Memory B cell (primary cell): ENCODE results near the gene GDI1.

Experiments used
- ATAC-seq: fragments of 150-1000 bp; cut with Tn5 transposase; 2 replicates; pipeline ENCODE4 v1.10.0; 2021; ENCODE audit warnings: low read depth, mild to moderate bottlenecking, moderate library complexity
- DNase-seq, 2 donors: peaks; one replicate each; pipeline ENCODE4 v3.0.0; 2022; ENCODE audit warnings: low spot score in 2 of 2
- H3K27ac Mint-ChIP-seq: one replicate; pipeline ENCODE4 v1.8.0; 2022; ENCODE audit warnings: mild to moderate bottlenecking, moderate library complexity, mixed read lengths
- H3K27me3 Mint-ChIP-seq: one replicate; pipeline ENCODE4 v1.8.0; 2022; ENCODE audit warnings: mixed read lengths
- H3K36me3 Mint-ChIP-seq: one replicate; pipeline ENCODE4 v1.8.0; 2022; ENCODE audit warnings: mild to moderate bottlenecking, mixed read lengths
- H3K4me1 Mint-ChIP-seq: one replicate; pipeline ENCODE4 v1.8.0; 2022; ENCODE audit warnings: mixed read lengths
- H3K4me3 Mint-ChIP-seq: one replicate; pipeline ENCODE4 v1.8.0; 2022; ENCODE audit warnings: mild to moderate bottlenecking, moderate library complexity, mixed read lengths
- H3K9me3 Mint-ChIP-seq: one replicate; pipeline ENCODE4 v1.8.0; 2022; ENCODE audit warnings: mixed read lengths

The GDI1 gene

DNA sequence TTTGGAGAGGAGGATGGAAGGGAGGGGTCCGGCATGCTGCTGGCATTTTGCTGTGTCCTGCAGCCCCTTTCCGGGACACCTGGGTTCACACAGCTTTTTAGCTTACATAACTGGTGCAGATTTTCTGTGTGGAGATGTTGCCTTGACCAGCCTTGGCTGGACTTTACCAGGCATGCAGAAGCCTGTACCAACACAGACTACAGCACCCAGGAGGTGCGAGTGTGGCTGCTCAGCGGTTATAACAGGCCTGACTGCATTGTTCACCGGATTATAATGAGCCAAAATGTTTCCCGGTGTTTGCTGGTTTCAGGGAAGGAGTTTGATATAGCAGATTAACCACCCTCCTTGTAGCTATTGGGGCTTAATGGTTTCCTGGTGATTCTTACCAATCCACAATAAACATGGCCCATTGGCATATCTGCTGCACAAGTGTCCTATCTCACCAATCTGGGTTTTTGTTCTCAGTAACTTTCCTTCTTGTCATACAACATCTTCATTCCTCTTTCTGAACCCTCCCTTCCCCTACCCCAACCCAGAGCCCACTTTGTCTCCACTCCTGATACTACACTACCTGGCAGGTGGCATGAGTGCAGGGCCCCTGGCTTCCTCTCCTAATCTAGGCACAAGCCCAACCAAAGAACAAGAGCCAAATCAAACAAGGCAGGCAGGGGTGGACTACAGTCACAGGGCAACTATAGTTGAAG, 34.9 kb upstream of the GDI1 start:
- Mint-ChIP-seq H3K9me3 (no peaks in the 10 kb centered on the region), H3K4me1 (peaks cover 10% of the 10 kb centered on the region), H3K27ac (no peak overlapping the region), H3K4me3 (no peak overlapping the region), H3K36me3 (peaks cover 11% of the 10 kb centered on the region), H3K27me3 (no peaks in the 10 kb centered on the region)
- no peak for ATAC-seq
- DNase-seq = no peak

DNA sequence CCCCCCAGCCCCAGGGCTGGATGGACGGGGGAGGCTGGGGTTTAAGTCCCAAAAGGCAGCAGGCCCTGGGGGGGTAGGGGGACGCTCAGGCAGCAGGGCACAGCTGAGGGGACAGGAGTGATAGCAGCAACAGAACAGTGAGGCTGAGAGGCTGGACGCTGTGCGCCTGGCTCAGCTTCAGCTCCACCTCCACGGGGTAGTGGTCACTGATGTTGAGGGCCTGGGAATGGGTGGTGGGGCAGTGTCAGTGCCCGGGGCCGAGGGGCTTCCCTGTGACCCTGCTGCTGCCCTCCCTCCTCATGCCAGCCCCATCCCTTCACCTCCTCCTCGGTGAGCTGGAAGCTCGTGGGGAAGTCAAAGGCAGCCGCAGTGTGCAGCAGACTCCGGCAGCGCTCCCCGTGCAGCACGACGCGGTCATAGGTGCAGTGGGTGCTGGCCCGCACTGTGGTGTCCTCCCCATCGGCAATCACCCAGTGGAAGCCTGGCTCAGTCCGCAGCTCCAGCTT, 34.3 kb upstream of the GDI1 start:
- Mint-ChIP-seq H3K36me3 (peaks cover 11% of the 10 kb centered on the region), H3K4me1 (peaks cover 10% of the 10 kb centered on the region), H3K27ac (no peak overlapping the region), H3K27me3 (no peaks in the 10 kb centered on the region), H3K4me3 (no peak overlapping the region), H3K9me3 (no peaks in the 10 kb centered on the region)
- DNase-seq (no peak), ATAC-seq (no peak)

DNA sequence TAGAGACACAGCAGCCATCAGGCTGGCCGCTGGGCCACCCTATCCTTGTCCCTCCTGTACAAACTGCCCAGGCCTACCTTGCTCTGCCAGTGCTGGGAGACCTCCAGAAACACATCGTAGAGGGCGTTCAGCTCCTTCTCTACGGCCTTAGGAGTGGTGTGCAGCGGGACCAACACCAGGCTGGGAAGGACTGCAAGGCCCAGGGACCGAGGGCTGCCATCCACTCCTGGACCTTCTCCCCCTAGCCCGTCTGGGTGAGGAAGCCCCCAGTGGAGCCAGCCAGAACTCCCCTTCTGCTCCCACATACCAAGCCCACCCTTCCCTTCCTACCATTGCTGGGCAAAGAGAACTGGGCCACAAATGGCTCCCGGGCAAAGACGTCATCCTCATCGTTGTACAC, 33.8 kb upstream of the GDI1 start:
- H3K36me3 Mint-ChIP-seq = peaks cover 11% of the 10 kb centered on the region
- no peak overlapping the region for H3K27ac Mint-ChIP-seq
- peaks cover 10% of the 10 kb centered on the region for H3K4me1 Mint-ChIP-seq
- ATAC-seq = no peak
- no peaks in the 10 kb centered on the region for H3K27me3 Mint-ChIP-seq
- H3K4me3 Mint-ChIP-seq = no peak overlapping the region
- H3K9me3 Mint-ChIP-seq = no peaks in the 10 kb centered on the region
- no peak for DNase-seq

DNA sequence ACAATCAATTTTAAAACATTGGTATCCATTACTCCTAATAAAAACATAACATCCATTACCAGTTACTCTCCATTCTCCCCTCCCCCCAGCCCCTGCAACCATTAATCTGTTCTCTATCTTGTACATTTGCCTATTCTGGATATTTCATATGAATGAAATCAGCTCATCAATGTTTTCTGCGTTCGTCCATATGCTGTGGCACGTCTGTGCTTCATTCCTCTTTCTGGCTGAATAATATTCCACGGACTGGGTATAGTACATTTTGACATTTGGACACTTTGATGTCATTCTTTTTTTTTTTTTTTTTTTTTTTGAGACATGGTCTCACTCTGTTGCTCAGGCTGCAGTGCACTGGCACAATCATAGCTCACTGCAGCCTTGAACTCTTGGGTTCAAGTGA, 33.1 kb upstream of the GDI1 start:
- H3K36me3 Mint-ChIP-seq = peaks cover 8% of the 10 kb centered on the region
- ATAC-seq (no peak), DNase-seq (no peak)
- peaks cover 11% of the 10 kb centered on the region for H3K4me1 Mint-ChIP-seq
- H3K27ac Mint-ChIP-seq = no peak overlapping the region
- H3K4me3 Mint-ChIP-seq = no peak overlapping the region
- no peaks in the 10 kb centered on the region for H3K9me3 Mint-ChIP-seq
- no peaks in the 10 kb centered on the region for H3K27me3 Mint-ChIP-seq

DNA sequence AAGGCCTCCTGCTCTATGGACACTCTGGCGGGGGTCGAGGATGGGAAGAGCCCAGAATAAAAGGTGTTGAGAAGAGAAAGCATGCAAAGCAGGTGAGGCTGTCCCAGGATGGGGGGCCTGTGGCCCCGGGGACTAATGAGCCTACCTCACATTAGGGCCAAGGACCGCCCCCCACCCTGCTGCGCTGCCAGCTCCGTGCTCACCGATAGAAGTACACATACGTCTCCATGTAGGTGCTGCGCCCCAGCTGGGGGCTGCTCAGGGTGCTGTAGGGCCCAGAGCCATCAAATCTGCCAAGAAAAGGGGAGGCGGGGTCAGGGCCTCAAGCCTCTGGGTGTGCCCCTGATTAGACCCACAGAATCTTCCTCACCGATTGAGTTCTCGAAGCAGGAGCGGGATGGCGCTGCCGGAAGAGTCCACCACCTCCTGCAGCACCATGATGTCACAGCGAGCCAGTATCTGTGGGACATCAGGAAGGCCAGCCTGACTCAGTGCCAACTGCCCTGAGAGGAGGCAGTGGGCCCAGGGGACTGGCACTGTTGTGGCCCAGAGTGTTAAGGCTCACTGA, 32.2 kb upstream of the GDI1 start:
- ATAC-seq (no peak), DNase-seq (no peak)
- Mint-ChIP-seq H3K4me1 (peaks cover 9% of the 10 kb centered on the region), H3K27ac (no peak overlapping the region), H3K36me3 (peaks cover 4% of the 10 kb centered on the region), H3K27me3 (no peaks in the 10 kb centered on the region), H3K9me3 (no peaks in the 10 kb centered on the region), H3K4me3 (no peak overlapping the region)

DNA sequence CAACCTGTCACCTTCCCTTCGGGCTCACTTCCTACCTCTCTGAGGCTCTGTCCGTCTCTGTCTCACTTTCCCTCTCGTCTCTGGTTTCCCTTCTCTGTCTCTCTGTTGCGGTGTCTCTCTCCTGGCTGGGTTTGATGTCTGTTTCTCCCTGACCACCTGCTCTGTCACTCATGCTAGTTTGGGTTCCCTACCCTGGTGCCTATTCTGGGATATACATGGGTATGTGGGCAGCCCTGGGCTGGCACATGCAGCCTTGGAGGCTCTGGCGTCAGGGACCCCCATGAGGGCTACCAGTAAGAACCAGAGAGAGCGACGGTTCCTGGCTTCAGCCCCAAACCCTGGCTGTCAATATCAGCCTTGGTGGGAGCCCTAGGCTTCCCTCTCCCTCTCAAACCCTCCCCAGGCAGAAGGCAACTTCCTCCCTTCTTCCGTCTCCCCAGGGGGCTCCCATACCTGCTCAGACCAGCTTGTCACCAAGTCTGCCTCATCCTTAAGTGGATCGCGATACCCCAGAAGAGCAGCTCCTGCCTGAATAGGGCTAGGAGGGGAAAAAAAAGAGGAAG, 28.2 kb upstream of the GDI1 start:
- H3K4me1 Mint-ChIP-seq = peaks cover 12% of the 10 kb centered on the region
- peaks cover 4% of the 10 kb centered on the region for H3K36me3 Mint-ChIP-seq
- no peaks in the 10 kb centered on the region for H3K9me3 Mint-ChIP-seq
- no peak for DNase-seq
- H3K27ac Mint-ChIP-seq = peak overlapping the region; percentile 52
- H3K4me3 Mint-ChIP-seq = peak overlapping the region; percentile 78
- H3K27me3 Mint-ChIP-seq = no peaks in the 10 kb centered on the region
- ATAC-seq = no peak

DNA sequence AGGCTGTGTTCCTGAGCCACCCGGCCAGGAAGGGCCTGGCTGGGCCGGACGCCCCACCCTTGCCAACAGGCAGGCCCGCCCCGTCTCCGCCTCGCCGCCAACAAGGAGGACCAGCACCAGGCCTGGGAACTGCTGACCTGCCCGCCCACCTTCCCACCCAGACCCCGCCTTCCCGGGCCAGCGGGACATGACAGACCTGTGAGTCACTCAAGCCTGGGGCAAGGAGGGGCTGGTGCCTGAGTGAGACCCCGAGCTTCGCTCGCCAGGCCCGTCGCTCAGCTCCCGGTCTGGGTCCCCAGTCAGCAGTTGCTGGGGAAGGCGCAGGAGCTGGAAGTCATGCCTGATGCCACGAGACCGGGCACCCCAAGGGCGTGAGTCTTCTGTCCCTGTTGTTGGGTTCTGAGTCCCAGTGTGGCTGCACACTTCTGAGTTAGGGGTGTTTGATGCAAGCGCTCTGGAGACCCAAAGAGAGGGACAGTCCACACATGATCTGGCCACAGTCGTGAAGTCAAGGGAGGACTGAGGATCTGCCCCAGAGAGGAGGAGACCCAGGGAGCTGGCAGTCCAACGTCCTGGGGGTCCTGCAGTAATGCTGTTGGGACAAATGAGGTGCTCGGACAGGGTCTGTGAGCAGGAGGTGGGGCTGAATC, 27.6 kb upstream of the GDI1 start, which contains the start of gene DNASE1L1:
Gene DNASE1L1, minus strand, starts transcription at position 33 of the 650 bp plus-strand sequence. CDS start 3,686 bp downstream, outside the sequence.
- H3K4me1 Mint-ChIP-seq = peaks cover 12% of the 10 kb centered on the region
- no peak for DNase-seq
- no peaks in the 10 kb centered on the region for H3K27me3 Mint-ChIP-seq

DNA sequence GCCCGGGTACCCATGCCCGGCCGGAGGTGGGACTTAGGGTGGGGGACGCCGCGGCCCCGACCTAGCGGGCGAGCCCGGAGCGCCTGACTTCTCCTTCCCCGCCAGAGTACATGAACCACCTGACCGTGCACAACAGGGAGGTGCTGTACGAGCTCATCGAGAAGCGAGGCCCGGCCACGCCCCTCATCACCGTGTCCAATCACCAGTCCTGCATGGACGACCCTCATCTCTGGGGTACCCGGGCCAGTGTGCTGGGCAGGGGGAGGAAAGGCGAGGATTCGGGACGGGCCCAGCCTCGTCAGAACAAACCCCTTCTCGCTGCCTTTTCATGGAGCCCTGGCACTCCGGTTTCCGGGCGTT, 25.0 kb upstream of the GDI1 start:
- H3K27me3 Mint-ChIP-seq = no peaks in the 10 kb centered on the region
- ATAC-seq (peak; percentile 61), DNase-seq (peak in 1 of 2 donors; percentile 34)

More for the DNA sequence above, 27.6 kb upstream of the GDI1 start, which contains the start of gene DNASE1L1:
- no peaks in the 10 kb centered on the region for H3K9me3 Mint-ChIP-seq
- peak within 1 kb of the TSS; percentile 52 for H3K27ac Mint-ChIP-seq
- H3K36me3 Mint-ChIP-seq = peaks cover 4% of the 10 kb centered on the region
- ATAC-seq = no peak
- peak within 1 kb of the TSS; percentile 78 for H3K4me3 Mint-ChIP-seq

DNA sequence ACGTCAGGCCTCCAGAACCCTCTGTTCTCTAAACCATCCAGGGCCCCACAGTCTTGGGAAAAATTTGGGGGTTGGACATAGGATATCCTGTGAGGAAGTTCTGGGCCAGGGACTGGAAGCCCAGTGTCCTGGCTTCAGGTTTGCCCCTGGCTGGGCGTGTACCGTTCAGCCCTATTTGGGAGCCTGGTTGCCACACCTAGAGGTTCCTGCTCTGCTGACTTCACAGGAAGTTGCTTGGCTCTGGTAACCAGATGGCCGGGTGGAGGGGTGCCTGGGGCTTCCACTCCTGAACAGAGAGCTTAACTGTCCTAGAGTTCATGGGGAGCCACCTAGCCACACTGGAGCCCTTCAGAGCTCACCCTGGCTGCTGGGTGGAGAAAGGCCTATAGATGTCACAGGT, 24.5 kb upstream of the GDI1 start:
- peak overlapping the region; percentile 73 for H3K27ac Mint-ChIP-seq
- ATAC-seq = peak; percentile 68
- peaks cover 6% of the 10 kb centered on the region for H3K36me3 Mint-ChIP-seq
- peaks cover 17% of the 10 kb centered on the region for H3K4me1 Mint-ChIP-seq
- DNase-seq = no peak
- no peaks in the 10 kb centered on the region for H3K9me3 Mint-ChIP-seq
- no peaks in the 10 kb centered on the region for H3K27me3 Mint-ChIP-seq
- H3K4me3 Mint-ChIP-seq = peak overlapping the region; percentile 81

More for the DNA sequence above, 25.0 kb upstream of the GDI1 start:
- H3K4me1 Mint-ChIP-seq = peaks cover 17% of the 10 kb centered on the region
- peak overlapping the region; percentile 81 for H3K4me3 Mint-ChIP-seq
- H3K9me3 Mint-ChIP-seq = no peaks in the 10 kb centered on the region
- no peak overlapping the region for H3K27ac Mint-ChIP-seq
- peaks cover 6% of the 10 kb centered on the region for H3K36me3 Mint-ChIP-seq

DNA sequence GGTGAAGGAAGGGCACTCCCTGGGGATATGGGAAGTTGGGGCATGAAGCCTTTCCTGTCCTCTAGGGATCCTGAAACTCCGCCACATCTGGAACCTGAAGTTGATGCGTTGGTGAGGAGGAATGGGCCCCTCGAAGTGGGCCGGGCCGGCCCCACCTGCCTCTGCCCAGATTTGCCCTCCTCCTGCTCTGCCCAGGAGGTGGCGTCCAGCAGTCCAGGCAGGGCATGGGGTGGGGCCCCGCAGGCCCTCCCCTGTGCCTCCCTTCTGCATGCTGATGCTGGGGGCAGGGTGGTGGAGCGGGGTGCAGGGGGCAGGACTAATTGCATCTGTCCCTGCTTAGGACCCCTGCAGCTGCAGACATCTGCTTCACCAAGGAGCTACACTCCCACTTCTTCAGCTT, 23.8 kb upstream of the GDI1 start:
- H3K4me3 Mint-ChIP-seq = no peak overlapping the region

DNA sequence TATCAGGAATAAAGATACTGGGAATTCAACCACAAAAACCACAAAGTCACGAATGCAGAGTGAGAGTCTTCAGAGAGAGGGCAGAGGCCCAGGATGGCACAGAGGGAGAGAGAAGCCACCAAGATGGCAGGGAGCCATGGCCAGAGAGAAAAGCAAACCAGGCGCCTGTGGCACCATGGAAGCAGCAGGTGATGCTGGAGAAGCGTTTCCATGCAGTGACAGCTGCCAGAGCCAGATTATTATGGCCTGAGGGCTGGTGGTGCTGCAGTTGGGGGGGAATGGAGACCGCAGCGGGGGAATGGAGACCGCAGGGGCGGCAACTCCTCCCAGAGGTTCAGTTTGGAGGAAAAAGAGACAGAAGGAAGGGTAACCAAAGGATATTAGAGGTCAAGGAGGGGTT, 19.8 kb upstream of the GDI1 start:
- Mint-ChIP-seq H3K36me3 (peaks cover 6% of the 10 kb centered on the region), H3K4me1 (peaks cover 14% of the 10 kb centered on the region), H3K27me3 (no peaks in the 10 kb centered on the region), H3K27ac (no peak overlapping the region), H3K9me3 (no peaks in the 10 kb centered on the region), H3K4me3 (no peak overlapping the region)
- DNase-seq (no peak), ATAC-seq (no peak)

More for the DNA sequence above, 23.8 kb upstream of the GDI1 start:
- Mint-ChIP-seq H3K36me3 (peaks cover 6% of the 10 kb centered on the region), H3K4me1 (peaks cover 17% of the 10 kb centered on the region), H3K27me3 (no peaks in the 10 kb centered on the region), H3K27ac (no peak overlapping the region), H3K9me3 (no peaks in the 10 kb centered on the region)
- DNase-seq (no peak), ATAC-seq (no peak)

DNA sequence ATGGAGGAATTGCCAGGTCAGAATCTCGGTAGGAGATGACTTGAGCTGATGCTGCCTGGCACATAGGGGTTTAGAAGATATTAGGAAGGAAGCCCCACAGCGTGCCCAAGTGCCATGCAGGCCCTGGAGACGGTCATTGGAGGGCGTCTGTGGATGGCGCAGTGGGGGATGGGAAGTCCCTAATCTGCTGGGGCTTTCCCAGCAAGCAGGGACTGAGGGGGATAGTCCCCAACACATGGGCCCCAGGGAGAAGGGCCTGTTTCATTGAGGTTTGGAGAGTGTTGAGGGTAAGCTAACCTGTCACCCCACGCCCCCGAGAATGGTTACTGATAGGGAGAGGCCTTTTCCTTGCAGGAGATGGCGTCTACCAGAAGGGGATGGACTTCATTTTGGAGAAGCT, 17.8 kb upstream of the GDI1 start:
- Mint-ChIP-seq H3K4me3 (no peak overlapping the region), H3K27me3 (no peaks in the 10 kb centered on the region)

DNA sequence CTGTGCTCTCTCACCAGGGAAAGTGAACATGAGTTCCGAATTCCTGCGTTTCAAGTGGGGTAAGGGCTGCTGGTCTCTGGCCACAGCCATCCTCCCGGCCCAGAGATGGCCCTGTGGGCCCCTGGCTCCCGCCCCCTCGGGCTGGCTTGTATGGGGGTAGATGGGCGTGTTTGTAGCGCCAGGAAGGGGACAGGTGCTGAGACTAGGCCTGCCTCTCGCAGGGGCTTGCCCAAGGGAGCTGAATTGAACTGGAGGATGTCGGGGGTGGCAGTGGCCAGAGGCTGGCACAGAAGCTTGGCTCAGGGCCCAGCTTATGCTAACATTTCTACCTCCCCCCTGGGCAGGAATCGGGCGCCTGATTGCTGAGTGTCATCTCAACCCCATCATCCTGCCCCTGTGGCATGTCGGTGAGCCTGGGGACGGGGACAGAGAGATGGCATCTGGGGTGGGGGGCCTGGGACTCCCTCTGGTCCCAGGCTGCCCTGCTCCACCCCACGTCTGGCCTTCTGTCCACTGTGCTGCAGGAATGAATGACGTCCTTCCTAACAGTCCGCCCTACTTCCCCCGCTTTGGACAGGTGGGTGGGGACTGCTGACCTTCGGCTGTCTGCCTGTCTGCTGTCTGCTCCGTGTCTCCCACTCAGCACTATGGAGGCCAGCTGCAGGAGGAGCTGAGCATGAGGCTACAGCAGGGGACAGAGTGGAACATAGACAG, 17.1 kb upstream of the GDI1 start:
- Mint-ChIP-seq H3K27ac (no peak overlapping the region), H3K27me3 (no peaks in the 10 kb centered on the region), H3K9me3 (no peaks in the 10 kb centered on the region), H3K36me3 (peaks cover 3% of the 10 kb centered on the region), H3K4me1 (peaks cover 9% of the 10 kb centered on the region), H3K4me3 (no peak overlapping the region)
- DNase-seq (no peak), ATAC-seq (no peak)

More for the DNA sequence above, 17.8 kb upstream of the GDI1 start:
- Mint-ChIP-seq H3K9me3 (no peaks in the 10 kb centered on the region), H3K4me1 (peaks cover 9% of the 10 kb centered on the region), H3K36me3 (peaks cover 3% of the 10 kb centered on the region), H3K27ac (no peak overlapping the region)
- DNase-seq (no peak), ATAC-seq (peak; percentile 81)

DNA sequence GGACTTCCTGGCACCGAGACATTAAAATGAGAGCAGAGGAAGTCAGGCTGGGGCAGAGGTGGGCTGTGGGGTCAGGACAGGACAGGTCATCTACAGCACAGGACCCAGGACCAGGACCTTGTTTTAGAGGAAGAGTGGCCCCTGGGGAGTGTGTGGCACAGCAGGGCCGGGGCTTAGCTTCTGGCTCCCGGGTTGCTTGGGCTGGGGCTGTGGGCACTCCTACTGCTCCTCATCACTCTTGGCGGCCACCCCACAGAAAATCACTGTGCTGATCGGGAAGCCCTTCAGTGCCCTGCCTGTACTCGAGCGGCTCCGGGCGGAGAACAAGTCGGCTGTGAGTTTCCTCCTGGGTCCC, 16.6 kb upstream of the GDI1 start:
- Mint-ChIP-seq H3K4me1 (peaks cover 7% of the 10 kb centered on the region), H3K36me3 (peaks cover under 1% of the 10 kb centered on the region), H3K9me3 (no peaks in the 10 kb centered on the region), H3K27ac (no peak overlapping the region), H3K27me3 (no peaks in the 10 kb centered on the region), H3K4me3 (no peak overlapping the region)
- ATAC-seq = no peak
- DNase-seq = no peak
